PC-9 (cell line): ENCODE measurements around the gene MIA.

Experiments used
- CTCF ChIP-seq: fragments of 200-600 bp; sonication (generic); conservative IDR thresholded peaks from 2 replicates; pipeline ENCODE4 v1.6.1; 2017; ENCODE audit warnings: mixed run types, antibody characterized with exemption, mild to moderate bottlenecking, moderate library complexity
- EZH2 ChIP-seq: fragments of 200-600 bp; sonication (generic); IDR thresholded peaks from 2 replicates; pipeline ENCODE4 v1.8.0; 2017; ENCODE audit warnings: antibody characterized with exemption, low read depth

- TF ChIP-seq EZH2, result no peak
- TF ChIP-seq CTCF, result no peak
Observed at GRCh38 chr19:40791349-40791748, 16.0 kb downstream of the MIA start.
